ENCODE results near the gene MT1A.

Gene MT1A

DNA sequence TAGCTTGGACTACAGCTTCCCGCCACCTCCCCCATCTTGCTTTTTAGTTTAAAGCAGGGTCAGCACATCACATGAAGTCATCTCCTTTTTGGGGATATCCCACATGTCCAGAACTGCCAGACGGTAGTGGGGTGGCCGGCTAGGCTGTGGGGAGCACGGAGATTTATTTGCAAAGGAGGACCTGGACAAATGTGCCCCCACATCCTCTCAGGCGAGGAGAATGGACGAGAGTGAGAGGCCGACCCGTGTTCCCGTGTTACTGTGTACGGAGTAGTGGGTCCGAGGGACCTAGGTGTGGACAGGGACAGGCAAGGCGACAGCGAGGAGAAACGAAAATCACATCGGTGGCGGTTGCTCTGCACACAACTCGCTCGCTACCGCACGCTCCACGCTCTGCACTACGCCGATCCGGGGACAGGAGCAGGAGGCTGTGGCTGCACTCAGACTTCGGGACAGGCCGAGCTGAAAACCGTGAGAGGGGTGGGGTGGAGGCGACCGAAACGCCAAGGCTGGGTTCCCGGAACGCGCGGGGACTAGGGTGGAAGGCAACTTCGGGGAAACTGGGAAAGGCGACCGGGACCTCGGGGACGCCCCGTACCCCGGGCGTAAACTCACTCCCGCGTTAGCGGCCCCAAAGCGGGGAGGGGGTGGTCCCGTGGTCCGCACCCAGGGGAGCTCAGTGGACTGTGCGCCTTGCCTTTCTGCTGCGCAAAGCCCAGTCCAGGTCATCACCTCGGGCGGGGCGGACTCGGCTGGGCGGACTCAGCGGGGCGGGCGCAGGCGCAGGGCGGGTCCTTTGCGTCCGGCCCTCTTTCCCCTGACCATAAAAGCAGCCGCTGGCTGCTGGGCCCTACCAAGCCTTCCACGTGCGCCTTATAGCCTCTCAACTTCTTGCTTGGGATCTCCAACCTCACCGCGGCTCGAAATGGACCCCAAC is at the start of gene MT1A:
Gene MT1A (plus strand): TSS at position 853 of the 937 bp plus-strand sequence. CDS start 73 bp downstream, at position 926.
- DNase-seq (ENCODE audit: low read depth): no peak
- no peak within 1 kb of the TSS for H3K4me3 ChIP-seq (ENCODE audit: low read depth, low read length)
- TF ChIP-seq POLR2A (IDR thresholded peaks at IDR 0.05; ENCODE audit: extremely low read depth, insufficient read length): no peak
- TF ChIP-seq, protein P1, sequence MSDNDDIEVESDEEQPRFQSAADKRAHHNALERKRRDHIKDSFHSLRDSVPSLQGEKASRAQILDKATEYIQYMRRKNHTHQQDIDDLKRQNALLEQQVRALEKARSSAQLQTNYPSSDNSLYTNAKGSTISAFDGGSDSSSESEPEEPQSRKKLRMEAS (IDR thresholded peaks at IDR 0.05; ENCODE audit: low read depth, low read length): no peak
- TF ChIP-seq, protein P2, sequence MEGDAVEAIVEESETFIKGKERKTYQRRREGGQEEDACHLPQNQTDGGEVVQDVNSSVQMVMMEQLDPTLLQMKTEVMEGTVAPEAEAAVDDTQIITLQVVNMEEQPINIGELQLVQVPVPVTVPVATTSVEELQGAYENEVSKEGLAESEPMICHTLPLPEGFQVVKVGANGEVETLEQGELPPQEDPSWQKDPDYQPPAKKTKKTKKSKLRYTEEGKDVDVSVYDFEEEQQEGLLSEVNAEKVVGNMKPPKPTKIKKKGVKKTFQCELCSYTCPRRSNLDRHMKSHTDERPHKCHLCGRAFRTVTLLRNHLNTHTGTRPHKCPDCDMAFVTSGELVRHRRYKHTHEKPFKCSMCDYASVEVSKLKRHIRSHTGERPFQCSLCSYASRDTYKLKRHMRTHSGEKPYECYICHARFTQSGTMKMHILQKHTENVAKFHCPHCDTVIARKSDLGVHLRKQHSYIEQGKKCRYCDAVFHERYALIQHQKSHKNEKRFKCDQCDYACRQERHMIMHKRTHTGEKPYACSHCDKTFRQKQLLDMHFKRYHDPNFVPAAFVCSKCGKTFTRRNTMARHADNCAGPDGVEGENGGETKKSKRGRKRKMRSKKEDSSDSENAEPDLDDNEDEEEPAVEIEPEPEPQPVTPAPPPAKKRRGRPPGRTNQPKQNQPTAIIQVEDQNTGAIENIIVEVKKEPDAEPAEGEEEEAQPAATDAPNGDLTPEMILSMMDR (IDR thresholded peaks at IDR 0.05; ENCODE audit: low read depth, low read length): no peak
- no peak for TF ChIP-seq MYC (IDR thresholded peaks at IDR 0.05; ENCODE audit: low read depth, low read length)

DNA sequence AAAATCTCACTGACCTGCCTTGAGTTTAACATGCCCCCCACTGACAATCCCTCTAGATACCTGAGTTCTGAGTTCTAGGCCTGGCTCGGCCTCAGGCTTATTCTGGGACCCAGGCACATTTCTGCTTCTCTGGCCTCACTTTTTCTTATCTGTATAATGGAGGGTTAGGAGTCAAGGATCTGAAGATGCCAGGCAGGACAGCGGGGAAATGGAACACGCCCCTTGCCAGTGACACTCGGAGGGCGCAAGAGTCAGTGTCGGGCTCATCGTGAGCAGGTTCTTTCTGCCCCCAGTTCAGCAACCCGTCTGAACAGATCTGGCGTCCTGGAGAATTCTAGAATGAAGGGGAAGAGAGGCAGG is 49.7 kb upstream of the MT1A start:
- TF ChIP-seq, protein P2 (IDR thresholded peaks at IDR 0.05; ENCODE audit: low read depth, low read length): no peak
- no peak for TF ChIP-seq POLR2A (IDR thresholded peaks at IDR 0.05; ENCODE audit: extremely low read depth, insufficient read length)
- TF ChIP-seq, protein P1 (IDR thresholded peaks at IDR 0.05; ENCODE audit: low read depth, low read length): no peak
- no peak for TF ChIP-seq MYC (IDR thresholded peaks at IDR 0.05; ENCODE audit: low read depth, low read length)
- DNase-seq (ENCODE audit: low read depth): no peak
- no peak overlapping the region for H3K4me3 ChIP-seq (ENCODE audit: low read depth, low read length)

DNA sequence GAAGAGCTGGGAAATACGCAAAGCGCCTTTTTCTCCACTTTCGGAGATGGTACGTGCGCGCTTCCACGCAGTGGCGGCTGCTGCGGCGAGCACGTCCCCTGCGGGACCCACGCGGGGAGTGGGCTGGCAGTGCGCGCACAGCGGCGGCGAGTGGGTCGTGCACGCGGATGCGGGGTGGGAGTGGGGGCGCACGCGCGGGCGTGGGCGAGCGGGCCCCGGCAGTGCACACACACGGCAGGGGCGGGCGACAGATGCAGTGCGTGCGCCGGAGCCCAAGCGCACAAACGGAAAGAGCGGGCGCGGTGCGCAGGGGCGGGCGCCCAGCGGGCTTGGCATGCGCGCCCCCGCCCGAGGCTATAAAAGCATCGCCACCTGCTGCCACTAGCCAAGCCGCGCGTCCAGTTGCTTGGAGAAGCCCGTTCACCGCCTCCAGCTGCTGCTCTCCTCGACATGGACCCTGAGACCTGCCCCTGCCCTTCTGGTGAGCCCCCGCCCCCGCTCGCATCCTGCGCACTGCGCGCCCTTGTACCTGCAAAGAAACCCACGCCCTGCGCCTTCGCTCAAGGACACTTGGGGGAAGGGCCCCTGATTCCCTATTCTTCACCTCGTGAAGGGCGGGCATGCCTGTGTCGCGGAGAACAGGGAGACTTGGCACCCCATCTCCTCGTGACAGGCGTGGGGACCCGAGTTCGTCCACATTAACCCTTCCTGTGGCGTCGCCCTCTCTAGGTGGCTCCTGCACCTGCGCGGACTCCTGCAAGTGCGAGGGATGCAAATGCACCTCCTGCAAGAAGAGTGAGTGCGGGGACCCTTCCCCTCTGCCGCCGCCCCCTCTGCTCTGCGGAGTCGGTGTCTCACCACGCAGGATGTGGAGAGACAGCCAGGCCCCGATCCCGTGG is 49.1 kb upstream of the MT1A start, which contains the start of gene MT3:
Gene MT3 (plus strand): TSS at position 388 of the 899 bp plus-strand sequence. CDS start 63 bp downstream, at position 451.
- TF ChIP-seq MYC (IDR thresholded peaks at IDR 0.05; ENCODE audit: low read depth, low read length) (no peak), POLR2A (IDR thresholded peaks at IDR 0.05; ENCODE audit: extremely low read depth, insufficient read length) (no peak)
- TF ChIP-seq, protein P1 (IDR thresholded peaks at IDR 0.05; ENCODE audit: low read depth, low read length): no peak
- TF ChIP-seq, protein P2 (IDR thresholded peaks at IDR 0.05; ENCODE audit: low read depth, low read length): no peak
- no peak within 1 kb of the TSS for H3K4me3 ChIP-seq (ENCODE audit: low read depth, low read length)
- no peak for DNase-seq (ENCODE audit: low read depth)

DNA sequence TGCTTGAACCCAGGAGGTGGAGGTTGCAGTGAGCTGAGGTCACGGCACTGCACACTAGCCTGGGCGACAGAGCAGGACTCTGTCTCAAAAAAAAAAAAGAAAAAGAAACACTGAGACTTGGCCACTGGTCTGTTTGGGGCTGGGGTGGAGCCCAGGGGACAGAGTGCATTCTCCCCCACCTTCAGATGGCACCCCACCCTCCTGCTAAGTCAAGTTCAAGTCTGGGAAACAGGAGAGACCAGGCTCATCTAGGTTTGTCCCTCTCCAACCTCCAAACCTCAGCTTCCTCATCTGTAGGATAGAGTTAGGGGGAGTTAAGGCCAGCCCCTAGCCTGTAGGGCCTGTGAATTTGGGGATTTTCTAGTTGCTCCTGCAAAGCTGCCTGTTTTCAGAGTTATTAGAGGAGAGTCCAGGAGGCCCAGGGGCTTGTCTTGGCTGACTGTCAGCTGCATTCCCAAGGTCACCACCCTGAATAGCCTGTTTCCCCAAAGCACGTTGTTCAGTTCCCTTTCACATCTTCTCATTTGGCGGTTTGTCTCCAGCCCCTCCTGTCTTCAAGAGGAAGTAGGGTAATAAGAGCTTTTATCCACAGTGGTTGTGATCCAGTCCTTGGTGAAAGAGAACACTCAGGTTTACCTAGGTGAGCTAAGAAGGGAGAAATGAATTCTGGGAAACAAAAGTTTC is 46.9 kb upstream of the MT1A start:
- DNase-seq (ENCODE audit: low read depth): peak; percentile 85
- TF ChIP-seq, protein P1 (IDR thresholded peaks at IDR 0.05; ENCODE audit: low read depth, low read length): peak; percentile 81
- TF ChIP-seq POLR2A (IDR thresholded peaks at IDR 0.05; ENCODE audit: extremely low read depth, insufficient read length): no peak
- TF ChIP-seq, protein P2 (IDR thresholded peaks at IDR 0.05; ENCODE audit: low read depth, low read length): no peak
- peak; percentile 62; the same call in 1 of the 2 replicates for TF ChIP-seq MYC (IDR thresholded peaks at IDR 0.05; ENCODE audit: low read depth, low read length)
- no peak overlapping the region for H3K4me3 ChIP-seq (ENCODE audit: low read depth, low read length)
